ENCODE measurements around the gene RBM10.

RBM10 gene

GRCh38 chrX:47198026-47198686 is 53.1 kb downstream of the RBM10 start:
- no peak for DNase-seq

DNA sequence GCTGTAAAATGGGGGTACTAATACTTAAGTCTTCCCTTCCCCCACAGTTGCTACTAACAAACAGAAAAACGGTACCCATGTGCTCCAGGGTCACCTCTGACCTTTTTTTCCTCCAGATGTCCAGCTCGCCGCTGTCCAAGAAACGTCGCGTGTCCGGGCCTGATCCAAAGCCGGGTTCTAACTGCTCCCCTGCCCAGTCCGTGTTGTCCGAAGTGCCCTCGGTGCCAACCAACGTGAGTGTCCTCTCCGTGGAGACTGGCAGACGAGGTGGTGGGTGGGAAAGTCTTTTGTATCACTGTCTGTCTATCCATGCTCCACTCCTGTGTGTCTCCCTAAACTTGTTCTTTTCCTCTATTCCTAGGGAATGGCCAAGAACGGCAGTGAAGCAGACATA is 53.7 kb downstream of the RBM10 start:
- no peak for DNase-seq

- no peak for DNase-seq
Observed at GRCh38 chrX:47199286-47199685, 54.3 kb downstream of the RBM10 start.

DNA sequence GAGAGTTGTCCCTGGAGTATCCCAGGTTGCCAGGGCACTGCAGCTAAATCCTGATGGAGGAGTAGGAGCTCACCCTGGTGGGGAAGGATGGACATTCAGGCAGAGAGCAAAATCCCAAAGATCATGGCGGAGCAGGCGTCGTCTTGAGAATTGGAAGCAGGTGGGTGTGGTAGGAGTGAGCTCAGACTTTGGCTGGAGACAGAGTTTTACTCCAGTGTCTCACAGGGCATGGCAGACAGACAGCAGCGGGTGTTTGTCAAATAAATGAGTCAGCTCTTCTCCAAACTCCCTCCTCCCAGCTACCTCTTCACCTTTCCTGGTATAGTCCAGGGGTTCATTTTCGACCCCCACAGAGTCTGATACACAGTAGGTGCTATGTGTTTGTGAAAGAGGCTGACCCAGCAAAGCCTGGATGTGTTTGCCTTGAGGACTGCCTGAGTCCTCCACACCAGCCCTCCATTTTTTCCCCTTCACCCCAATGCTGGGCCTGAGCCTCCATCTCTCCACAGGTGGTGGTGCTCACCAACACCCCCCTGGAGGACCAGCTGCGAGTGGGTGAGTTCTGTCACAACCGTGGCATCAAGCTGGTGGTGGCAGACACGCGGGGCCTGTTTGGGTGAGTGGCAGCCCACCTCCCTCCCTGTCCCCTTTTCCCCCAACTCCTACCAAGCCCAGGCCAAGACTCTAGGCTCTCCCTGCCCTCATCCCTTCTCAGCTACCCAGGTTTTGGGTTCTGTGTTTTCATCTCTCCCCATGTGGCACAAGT is 55.5 kb downstream of the RBM10 start:
- DNase-seq, result no peak

DNA sequence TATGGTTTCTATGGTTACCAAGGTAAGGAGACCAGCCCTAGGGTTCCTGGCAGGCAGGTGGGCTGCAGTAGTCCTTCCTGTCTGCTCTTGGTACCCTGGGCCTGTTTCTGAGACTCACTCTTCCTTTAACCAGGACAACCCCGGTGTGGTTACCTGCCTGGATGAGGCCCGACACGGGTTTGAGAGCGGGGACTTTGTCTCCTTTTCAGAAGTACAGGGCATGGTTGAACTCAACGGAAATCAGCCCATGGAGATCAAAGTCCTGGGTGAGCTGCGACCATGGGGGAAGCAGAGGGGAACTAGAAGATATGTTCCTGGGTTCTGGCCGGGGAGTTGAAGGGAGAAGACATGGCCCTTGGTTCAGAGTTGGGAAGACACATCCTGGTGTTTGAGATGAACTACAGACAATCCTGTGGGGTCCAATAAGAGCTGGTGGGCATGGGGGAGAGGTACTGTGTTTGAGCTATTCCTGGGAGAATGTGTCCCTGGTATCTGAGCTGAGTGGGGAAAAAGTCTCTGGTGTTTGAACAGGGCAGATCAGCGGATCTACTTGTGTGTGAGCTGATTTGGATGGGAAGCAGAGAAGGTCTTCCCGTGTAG is 56.4 kb downstream of the RBM10 start:
- DNase-seq, result no peak

DNA sequence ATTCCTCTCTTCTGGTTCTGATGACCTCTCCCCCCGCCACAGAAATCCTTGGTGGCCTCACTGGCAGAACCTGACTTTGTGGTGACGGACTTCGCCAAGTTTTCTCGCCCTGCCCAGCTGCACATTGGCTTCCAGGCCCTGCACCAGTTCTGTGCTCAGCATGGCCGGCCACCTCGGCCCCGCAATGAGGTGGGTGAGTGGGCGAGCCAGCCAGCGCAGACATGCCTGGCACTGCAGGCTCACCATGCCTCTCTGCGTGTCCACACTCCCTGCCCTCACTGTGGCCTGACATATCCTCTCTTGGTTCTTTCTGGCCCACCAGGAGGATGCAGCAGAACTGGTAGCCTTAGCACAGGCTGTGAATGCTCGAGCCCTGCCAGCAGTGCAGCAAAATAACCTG is 57.3 kb downstream of the RBM10 start:
- DNase-seq, result no peak

DNA sequence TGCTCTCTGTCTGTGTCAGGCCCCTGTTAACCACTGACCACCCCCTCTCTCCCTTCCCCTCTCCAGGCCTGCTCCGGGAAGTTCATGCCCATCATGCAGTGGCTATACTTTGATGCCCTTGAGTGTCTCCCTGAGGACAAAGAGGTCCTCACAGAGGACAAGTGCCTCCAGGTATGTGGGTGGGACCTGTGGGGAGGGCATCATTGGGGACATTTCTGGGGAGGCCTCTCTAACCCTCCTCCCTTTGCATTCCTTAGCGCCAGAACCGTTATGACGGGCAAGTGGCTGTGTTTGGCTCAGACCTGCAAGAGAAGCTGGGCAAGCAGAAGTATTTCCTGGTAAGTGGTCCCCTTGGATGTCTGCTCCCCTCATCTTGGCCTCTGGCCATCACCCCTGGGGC is 57.9 kb downstream of the RBM10 start:
- no peak for DNase-seq

GRCh38 chrX:47204970-47205369 is 59.9 kb downstream of the RBM10 start:
- no peak for DNase-seq

DNA sequence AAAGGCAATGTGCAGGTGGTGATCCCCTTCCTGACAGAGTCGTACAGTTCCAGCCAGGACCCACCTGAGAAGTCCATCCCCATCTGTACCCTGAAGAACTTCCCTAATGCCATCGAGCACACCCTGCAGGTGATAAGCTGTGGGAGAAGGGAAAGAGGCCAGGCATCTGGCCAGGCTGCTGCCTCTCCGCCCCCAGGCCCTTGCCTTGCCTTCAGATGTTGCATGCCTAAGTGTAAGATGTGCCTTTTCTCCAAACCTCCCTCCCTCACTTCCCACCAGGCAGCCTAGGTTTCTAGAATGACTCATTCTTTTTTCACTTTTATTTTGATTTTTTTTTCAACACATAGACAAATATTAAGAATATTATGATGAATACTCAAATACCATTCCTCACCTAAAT is 61.3 kb downstream of the RBM10 start:
- DNase-seq, result no peak

DNA sequence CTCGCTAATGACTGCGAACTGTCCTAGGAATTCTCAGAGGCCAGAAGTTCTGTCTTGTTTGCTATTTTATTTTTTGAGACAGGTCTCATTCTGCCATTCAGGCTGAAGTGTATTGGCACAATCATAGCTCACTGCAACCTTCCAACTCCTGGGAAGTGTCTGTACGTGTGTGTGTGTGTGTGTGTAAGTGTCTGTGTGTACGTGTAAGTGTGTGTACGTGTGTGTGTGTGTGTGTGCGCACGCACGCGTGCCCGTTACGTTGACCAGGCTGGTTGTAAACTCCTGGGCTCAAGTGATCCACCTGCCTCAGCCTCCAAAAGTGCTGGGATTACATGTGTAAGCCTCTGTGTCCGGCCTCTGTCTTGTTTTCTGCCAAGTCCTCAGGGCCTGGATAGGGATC is 63.1 kb downstream of the RBM10 start:
- no peak for DNase-seq

DNA sequence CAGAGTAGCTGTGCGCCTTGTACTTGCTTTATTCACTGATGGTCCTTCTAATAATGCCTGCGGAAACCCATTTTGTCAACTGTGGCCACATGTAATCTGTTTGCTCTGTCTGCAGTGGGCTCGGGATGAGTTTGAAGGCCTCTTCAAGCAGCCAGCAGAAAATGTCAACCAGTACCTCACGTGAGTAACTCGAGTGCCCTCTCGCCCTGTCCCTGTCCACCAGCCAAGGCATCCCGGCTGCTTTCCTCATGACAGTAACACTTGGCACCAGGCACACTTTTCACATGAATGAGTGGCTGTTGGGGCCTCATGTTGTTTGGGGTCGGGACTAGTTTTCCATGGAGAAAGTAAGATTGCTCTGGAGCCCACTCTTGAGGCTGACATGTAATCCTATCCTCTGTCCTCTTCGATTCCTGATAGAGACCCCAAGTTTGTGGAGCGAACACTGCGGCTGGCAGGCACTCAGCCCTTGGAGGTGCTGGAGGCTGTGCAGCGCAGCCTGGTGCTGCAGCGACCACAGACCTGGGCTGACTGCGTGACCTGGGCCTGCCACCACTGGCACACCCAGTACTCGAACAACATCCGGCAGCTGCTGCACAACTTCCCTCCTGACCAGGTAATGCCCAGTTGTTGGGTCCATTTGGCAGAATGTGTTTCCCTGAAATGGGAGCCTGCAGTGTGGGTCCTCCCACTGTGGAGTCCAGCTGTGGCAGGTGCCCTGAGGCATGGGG is 64.7 kb downstream of the RBM10 start:
- DNase-seq, result no peak

- DNase-seq, result no peak
Observed at GRCh38 chrX:47210661-47211425, 65.8 kb downstream of the RBM10 start.

DNA sequence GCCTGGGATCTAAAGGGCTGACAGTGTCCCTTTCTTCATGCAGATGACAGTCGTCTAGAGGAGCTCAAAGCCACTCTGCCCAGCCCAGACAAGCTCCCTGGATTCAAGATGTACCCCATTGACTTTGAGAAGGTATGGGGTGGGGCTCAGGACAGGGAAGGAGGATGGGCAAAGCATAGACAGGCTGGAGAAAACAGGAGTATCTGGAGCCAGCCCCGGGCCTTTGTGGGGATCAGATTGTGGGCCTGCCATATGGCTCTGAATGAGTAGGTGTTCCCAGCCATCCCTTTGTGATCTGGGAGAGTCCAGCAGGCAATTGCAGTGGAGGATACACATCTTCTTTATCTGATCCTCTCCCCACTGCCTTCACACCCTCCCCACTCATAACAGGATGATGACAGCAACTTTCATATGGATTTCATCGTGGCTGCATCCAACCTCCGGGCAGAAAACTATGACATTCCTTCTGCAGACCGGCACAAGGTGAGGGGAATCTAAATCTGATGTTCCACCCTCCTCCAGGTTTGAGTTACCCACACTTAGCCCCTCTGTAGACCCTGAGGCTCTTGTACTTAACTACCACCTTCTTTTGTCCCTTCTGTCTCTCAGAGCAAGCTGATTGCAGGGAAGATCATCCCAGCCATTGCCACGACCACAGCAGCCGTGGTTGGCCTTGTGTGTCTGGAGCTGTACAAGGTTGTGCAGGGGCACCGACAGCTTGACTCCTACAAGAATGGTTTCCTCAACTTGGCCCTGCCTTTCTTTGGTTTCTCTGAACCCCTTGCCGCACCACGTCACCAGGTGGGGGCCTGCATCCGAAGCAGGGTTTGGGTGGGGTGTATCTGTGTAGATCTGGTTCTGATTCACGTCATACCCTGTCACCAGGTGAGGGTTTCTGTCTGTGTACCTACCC is 67.6 kb downstream of the RBM10 start:
- DNase-seq, result no peak

DNA sequence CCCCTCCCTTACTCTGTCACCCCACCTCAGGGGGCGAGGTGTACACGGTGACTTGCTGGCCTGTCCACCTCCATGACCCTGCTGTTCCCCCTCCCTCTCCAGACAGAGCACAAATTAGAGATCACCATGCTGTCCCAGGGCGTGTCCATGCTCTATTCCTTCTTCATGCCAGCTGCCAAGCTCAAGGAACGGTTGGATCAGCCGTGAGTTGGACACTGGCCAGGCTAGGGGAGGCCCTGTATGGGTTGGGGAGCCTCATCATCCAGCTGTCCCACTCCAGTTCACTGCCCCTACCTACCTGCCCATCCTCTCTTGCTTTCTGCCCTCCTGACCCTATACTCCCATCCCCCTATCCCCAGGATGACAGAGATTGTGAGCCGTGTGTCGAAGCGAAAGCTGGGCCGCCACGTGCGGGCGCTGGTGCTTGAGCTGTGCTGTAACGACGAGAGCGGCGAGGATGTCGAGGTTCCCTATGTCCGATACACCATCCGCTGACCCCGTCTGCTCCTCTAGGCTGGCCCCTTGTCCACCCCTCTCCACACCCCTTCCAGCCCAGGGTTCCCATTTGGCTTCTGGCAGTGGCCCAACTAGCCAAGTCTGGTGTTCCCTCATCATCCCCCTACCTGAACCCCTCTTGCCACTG is 69.5 kb downstream of the RBM10 start:
- no peak for DNase-seq

- DNase-seq, result no peak
Observed at GRCh38 chrX:47215291-47215900, 70.4 kb downstream of the RBM10 start.

GRCh38 chrX:47216393-47216925 is 71.4 kb downstream of the RBM10 start:
- no peak for DNase-seq

DNA sequence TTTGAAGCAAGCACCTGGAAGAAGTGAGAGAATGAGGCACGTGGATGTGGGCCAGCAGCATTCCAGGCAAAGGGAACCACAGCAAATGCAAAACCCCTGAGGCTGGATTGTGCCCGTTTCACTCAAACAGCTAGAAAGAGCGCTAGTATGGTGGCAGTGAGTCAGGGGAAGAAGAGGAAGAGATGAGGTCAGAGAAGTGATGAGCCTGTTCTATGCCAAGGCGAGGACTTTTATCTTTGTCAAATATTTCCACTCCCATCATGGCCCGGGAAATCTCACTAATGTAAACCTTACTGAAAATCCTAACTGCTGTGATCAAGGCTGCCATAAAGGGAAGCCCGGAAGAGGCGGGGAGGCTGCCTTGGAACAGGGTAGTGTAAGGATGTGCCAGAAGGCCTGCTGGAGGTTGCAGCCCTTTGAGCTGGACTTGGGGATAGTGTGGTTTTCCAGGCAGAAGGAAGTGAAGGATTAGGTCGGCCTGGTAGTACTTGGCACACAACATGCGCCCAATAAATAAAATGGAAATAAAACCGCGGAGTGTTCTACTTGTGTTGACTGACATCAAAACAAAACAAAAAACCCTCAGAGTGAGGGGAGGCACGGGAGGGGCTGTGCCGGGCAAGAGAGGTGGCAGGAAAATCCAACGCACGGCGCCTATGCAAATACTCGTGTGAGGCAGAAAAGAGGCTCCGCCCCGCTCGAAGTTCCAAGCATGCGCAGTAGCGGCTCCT is 72.3 kb downstream of the RBM10 start:
- peak; percentile 37 for DNase-seq

GRCh38 chrX:47217852-47218279 is 72.8 kb downstream of the RBM10 start:
- peak; percentile 98 for DNase-seq

DNA sequence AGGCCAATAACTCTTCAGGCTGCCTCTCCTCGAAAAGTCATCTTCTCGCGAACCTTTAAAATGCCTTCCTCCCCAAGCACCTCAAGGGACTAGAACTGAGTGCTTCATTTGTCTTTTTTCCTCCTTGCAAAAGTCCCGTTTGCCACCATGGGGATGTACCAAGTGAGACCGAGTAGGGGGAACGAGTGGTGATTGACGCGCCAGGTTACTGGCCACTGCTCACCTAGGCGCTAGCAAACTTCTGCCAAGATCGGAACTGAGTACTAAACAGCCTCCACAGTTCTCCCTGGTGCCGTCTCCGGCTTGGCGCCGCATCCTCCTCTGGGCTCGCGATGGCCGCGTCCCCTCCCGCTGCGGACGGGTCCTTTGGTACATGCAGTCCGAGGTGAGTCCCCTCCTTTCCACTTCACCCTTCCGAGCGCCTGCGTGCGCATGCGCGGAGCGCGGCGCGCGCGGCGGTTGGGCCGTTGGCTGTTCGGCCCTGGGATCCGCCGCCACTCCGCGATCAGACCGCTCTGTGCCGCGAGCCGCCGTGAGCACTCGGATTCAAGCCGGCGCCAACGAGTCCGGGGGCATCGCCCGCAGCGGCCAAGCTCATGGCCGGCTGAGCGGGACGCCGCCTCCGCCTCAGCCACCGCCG is 73.4 kb downstream of the RBM10 start, which contains the start of gene CDK16:
Gene CDK16, plus strand, starts transcription at position 402 of the 640 bp plus-strand sequence. CDS start 4,877 bp downstream, outside the sequence.
- DNase-seq, result peak; percentile 71

Data from hematopoietic multipotent progenitor cell treated with erythropoietin and hydrocortisone succinate and interleukin-3 and kit ligand, for 6 days (in vitro differentiated cells).